GM12878 (cell line): Measurements from ENCODE around the gene PCSK2. TPM values are rescaled to one million over a fixed set of nuclear protein-coding genes. Genes with fewer than 3 reads are reported as not detected.

Source experiments
- ATAC-seq: fragments of 200-7000 bp; cut with Tn5 transposase; 3 replicates; pipeline ENCODE4 v1.9.1; 2020; ENCODE audit warnings: mild to moderate bottlenecking, moderate library complexity
- BruUV-seq: library from RNA; stranded (reverse); fragments of 400-500 nt; replicated peaks from 2 replicates; lab custom pipeline; 2021; lab: Mats Ljungman, UMichigan
- CTCF ChIA-PET: fragments of 300-600 bp; sonication (Branson Sonifier 250); formaldehyde crosslinking; extraction: SDS; loops from one replicate; lab custom pipeline; 2021; ENCODE audit warnings: inconsistent platforms; lab: Yijun Ruan, JAX
- POLR2A ChIA-PET: fragments of 350-600 bp; formaldehyde crosslinking; extraction: SDS; loops from one replicate; lab custom pipeline; 2021; ENCODE audit warnings: inconsistent platforms; lab: Charles Lee
- RAD21 ChIA-PET: fragments of 300-600 bp; sonication (Branson Sonifier 250); formaldehyde crosslinking; loops from one replicate; lab custom pipeline; 2023; ENCODE audit warnings: antibody characterized with exemption; ENCODE audit not compliant: unreplicated experiment; lab: Charles Lee
- SMC1A ChIA-PET: fragments of 300-600 bp; sonication (Branson Sonifier 250); formaldehyde crosslinking; loops from one replicate; lab custom pipeline; 2023; ENCODE audit not compliant: unreplicated experiment, uncharacterized antibody; lab: Charles Lee
- DNase-seq: peaks from one replicate; pipeline ENCODE4 v3.0.0-alpha.2; 2011; ENCODE audit warnings: low read depth, low spot score
- FAIRE-seq: peaks from 3 replicates; lab custom pipeline; 2011; peaks lifted over from hg19 to GRCh38; lab: Jason Lieb, UNC
- H2AFZ ChIP-seq: 2 replicates; pipeline ENCODE4 v1.6.0; 2011; ENCODE audit warnings: low read depth, low read length, control low read depth; ENCODE audit not compliant: control insufficient read depth
- H3K27ac ChIP-seq: 2 replicates; pipeline ENCODE4 v1.5.1; 2011; ENCODE audit warnings: control low read depth; ENCODE audit not compliant: control insufficient read depth, insufficient read depth
- H3K27me3 ChIP-seq, 2 experiments: replicated peaks in 1 of 2; 2 replicates each; pipeline versions ENCODE4 v1.6.0 to v1.6.1; 2011; ENCODE audit warnings: low read length in 1 of 2; ENCODE audit not compliant: control insufficient read depth in 2 of 2, insufficient read depth in 2 of 2
- H3K36me3 ChIP-seq, 2 experiments: 2 replicates each; pipeline ENCODE4 v1.5.1; 2011; ENCODE audit warnings: low read length in 1 of 2; ENCODE audit not compliant: control insufficient read depth in 2 of 2, insufficient read depth in 2 of 2
- H3K4me1 ChIP-seq: 2 replicates; pipeline ENCODE4 v1.6.1; 2011; ENCODE audit warnings: mild to moderate bottlenecking, low read length, moderate library complexity, mixed read lengths; ENCODE audit not compliant: control insufficient read depth, insufficient read depth
- H3K4me2 ChIP-seq: 2 replicates; pipeline ENCODE4 v1.6.0; 2011; ENCODE audit warnings: control low read depth; ENCODE audit not compliant: control insufficient read depth, insufficient read depth
- H3K4me3 ChIP-seq: fragments of 200-600 bp; sonication (generic); 2 replicates; pipeline ENCODE4 v1.5.1; 2016
- H3K79me2 ChIP-seq: 2 replicates; pipeline ENCODE4 v1.6.0; 2011; ENCODE audit warnings: low read length; ENCODE audit not compliant: control insufficient read depth, insufficient read depth
- H3K9ac ChIP-seq: 2 replicates; pipeline ENCODE4 v1.8.0; 2011; ENCODE audit warnings: low read length, control low read depth, mixed read lengths; ENCODE audit not compliant: control insufficient read depth, insufficient read depth
- H3K9me3 ChIP-seq: replicated peaks from 3 replicates; pipeline ENCODE4 v1.5.1; 2011; ENCODE audit warnings: mild to moderate bottlenecking, low read length; ENCODE audit not compliant: control insufficient read depth, insufficient read depth
- H4K20me1 ChIP-seq: 2 replicates; pipeline ENCODE4 v1.6.0; 2011; ENCODE audit not compliant: control insufficient read depth, insufficient read depth
- BCL11A ChIP-seq: IDR thresholded peaks from 2 replicates; pipeline ENCODE4 v1.6.1; 2011; ENCODE audit warnings: low read depth, low read length
- CREB1 ChIP-seq: IDR thresholded peaks from 2 replicates; pipeline ENCODE4 v1.6.1; 2012; ENCODE audit warnings: low read depth, mild to moderate bottlenecking, inconsistent platforms
- CUX1 ChIP-seq: IDR thresholded peaks from 2 replicates; pipeline ENCODE4 v1.6.1; 2012; ENCODE audit warnings: improper control_type of control experiment, low read depth, low read length; ENCODE audit not compliant: insufficient replicate concordance
- EGR1 ChIP-seq, 2 experiments: IDR thresholded peaks; 1 replicate in 1 of 2; 2 replicates in 1 of 2; pipeline ENCODE4 v1.6.1; 2011 to 2012; ENCODE audit warnings: low read depth in 2 of 2, low read length in 2 of 2, borderline replicate concordance in 1 of 2, mild to moderate bottlenecking in 1 of 2, moderate library complexity in 1 of 2
- GABPA ChIP-seq: IDR thresholded peaks from 2 replicates; pipeline ENCODE4 v1.6.1; 2014; ENCODE audit warnings: antibody characterized with exemption, low read depth, mild to moderate bottlenecking, inconsistent platforms
- IRF5 ChIP-seq: fragments of 450-650 bp; IDR thresholded peaks from 2 replicates; pipeline ENCODE4 v1.6.1; 2017; ENCODE audit warnings: borderline replicate concordance
- NKRF ChIP-seq: fragments of 450-650 bp; conservative IDR thresholded peaks from 2 replicates; pipeline ENCODE4 v1.6.1; 2017; ENCODE audit warnings: mild to moderate bottlenecking, moderate library complexity
- RAD21 ChIP-seq: IDR thresholded peaks from 2 replicates; pipeline ENCODE4 v1.6.1; 2011; ENCODE audit warnings: mild to moderate bottlenecking, low read depth, low read length, moderate library complexity; ENCODE audit not compliant: insufficient read depth
- USF2 ChIP-seq: IDR thresholded peaks from 2 replicates; pipeline ENCODE4 v1.6.1; 2011; ENCODE audit warnings: low read depth, low read length, improper control_type of control experiment, borderline replicate concordance
- ZNF687 ChIP-seq: fragments of 450-650 bp; IDR thresholded peaks from 2 replicates; pipeline ENCODE4 v1.6.1; 2017; ENCODE audit warnings: mild to moderate bottlenecking, moderate library complexity
- WGBS: methylation state at CpG from one replicate; pipeline ENCODE4 v1.1.6; 2016; ENCODE audit warnings: low lambda C conversion rate; ENCODE audit not compliant: insufficient replicate concordance, insufficient coverage; ENCODE audit errors: missing lambda C conversion rate; 5-methylcytosine and 5-hydroxymethylcytosine counted together
- in situ Hi-C: fragments of 300-500 bp; cut with MboI; formaldehyde crosslinking; loops from 9 replicates; pipeline ENCODE4 v1.14.3; 2018; ENCODE audit warnings: mixed read lengths
- intact Hi-C: fragments of 100-400 bp; cut with micrococcal nuclease; formaldehyde crosslinking; loops from one replicate; pipeline ENCODE4 v1.14.2; 2022; ENCODE audit not compliant: unreplicated experiment
- polyA plus RNA-seq, 11 experiments: library from polyadenylated mRNA; depleted of rRNA in 4 of 11; unstranded in 6 of 11; stranded (reverse) in 5 of 11; fragments of >200 nt; fragmentation: Nextera tagmentation in 4 of 11; fragmentation: Illumina TruSeq in 1 of 11; extraction: Ambion mirVana in 4 of 11; extraction: Trizol in 1 of 11; gene quantifications; 1 replicate in 1 of 11; 2 replicates in 10 of 11; pipeline versions ENCODE4 v1.2.1 to v1.2.3, GENCODE V29; 2011 to 2016; ENCODE audit warnings: inconsistent platforms in 2 of 11, missing spikeins in 2 of 11, low read depth in 1 of 11
- total RNA-seq, 4 experiments: library from RNA; depleted of rRNA in 3 of 4; stranded (reverse); fragments of >200 nt in 3 of 4; fragmentation: Illumina TruSeq in 1 of 4; extraction: Trizol in 1 of 4; gene quantifications; 2 replicates each; pipeline versions ENCODE4 v1.2.1 to v1.2.3, GENCODE V29; 2013 to 2021

Gene PCSK2
- total and polyA plus RNA-seq, 10 of the 15 experiments (the other 5 are each of a cell fraction or from before 2014, with no cell fraction given) = not detected

GRCh38 chr20:17379651-17380050 lies 152.8 kb downstream of the PCSK2 start:
- intact Hi-C loops (no loop called here), in situ Hi-C loops (no loop called here)
- no peaks in the 10 kb centered on the region for H3K9me3 ChIP-seq
- ChIA-PET RAD21 (no interaction called here), POLR2A (no interaction called here), CTCF (no interaction called here), SMC1A (no interaction called here)
- BruUV-seq = no TSS peak
- ATAC-seq = no peak
- no peak for TF ChIP-seq EGR1 (IDR thresholded peaks at IDR 0.05; ENCODE audit: borderline replicate concordance in 1 of 2, low read depth in 2 of 2, low read length in 2 of 2)
- no peak for TF ChIP-seq USF2
- TF ChIP-seq ZNF687 = no peak
- TF ChIP-seq RAD21 = no peak
- no peak for TF ChIP-seq IRF5
- TF ChIP-seq BCL11A = no peak
- no peak for TF ChIP-seq CUX1
- no peak for TF ChIP-seq NKRF
- TF ChIP-seq CREB1 = no peak
- TF ChIP-seq GABPA = no peak
- no peaks in the 10 kb centered on the region for H3K79me2 ChIP-seq
- no peaks in the 10 kb centered on the region for H4K20me1 ChIP-seq
- H3K4me3 ChIP-seq = no peak overlapping the region
- DNase-seq = no peak
- FAIRE-seq = no peak
- H3K4me1 ChIP-seq = no peaks in the 10 kb centered on the region
- WGBS = 25% methylated on average over 2 of the region's 2 CpGs
- H3K9ac ChIP-seq = no peak overlapping the region
- no peaks in the 10 kb centered on the region; a peak in 1 of 4 replicates for H3K27me3 ChIP-seq
- H3K36me3 ChIP-seq = no peaks in the 10 kb centered on the region
- H3K4me2 ChIP-seq = no peak overlapping the region
- no peak overlapping the region for H2AFZ ChIP-seq
- no peak overlapping the region for H3K27ac ChIP-seq
